ENCODE measurements around the gene CREB5. TPM values are rescaled to one million over a fixed set of nuclear protein-coding genes. Genes with fewer than 3 reads are reported as not detected.

Gene CREB5
- total and polyA plus RNA-seq, 7 donors, result 0.80 to 42.1 (median 4.6) TPM

- DNase-seq, result no peak
- Histone ChIP-seq H3K27ac (no peak overlapping the region), H3K4me1 (peaks cover 0 to 6% (median 1%) of the 10 kb centered on the region in 4 donors), H3K9me3 (no peaks in the 10 kb centered on the region), H3K36me3 (peaks cover 0 to 4% (median 0%) of the 10 kb centered on the region in 4 donors), H3K27me3 (no peaks in the 10 kb centered on the region), H3K4me3 (no peak overlapping the region)
- WGBS, 2 donors, result 92 to 96% methylated on average over 3 of the region's 3 CpGs
- TF ChIP-seq CTCF (IDR thresholded peaks at IDR 0.05) (no peak), EP300 (IDR thresholded peaks at IDR 0.05) (no peak), POLR2AphosphoS5 (IDR thresholded peaks at IDR 0.05) (no peak), POLR2A (IDR thresholded peaks at IDR 0.05) (no peak)
- intact Hi-C loops (cut with DNase I), result no loop called here
Observed at GRCh38 chr7:28812616-28813015, 400.3 kb downstream of the CREB5 start.

DNA sequence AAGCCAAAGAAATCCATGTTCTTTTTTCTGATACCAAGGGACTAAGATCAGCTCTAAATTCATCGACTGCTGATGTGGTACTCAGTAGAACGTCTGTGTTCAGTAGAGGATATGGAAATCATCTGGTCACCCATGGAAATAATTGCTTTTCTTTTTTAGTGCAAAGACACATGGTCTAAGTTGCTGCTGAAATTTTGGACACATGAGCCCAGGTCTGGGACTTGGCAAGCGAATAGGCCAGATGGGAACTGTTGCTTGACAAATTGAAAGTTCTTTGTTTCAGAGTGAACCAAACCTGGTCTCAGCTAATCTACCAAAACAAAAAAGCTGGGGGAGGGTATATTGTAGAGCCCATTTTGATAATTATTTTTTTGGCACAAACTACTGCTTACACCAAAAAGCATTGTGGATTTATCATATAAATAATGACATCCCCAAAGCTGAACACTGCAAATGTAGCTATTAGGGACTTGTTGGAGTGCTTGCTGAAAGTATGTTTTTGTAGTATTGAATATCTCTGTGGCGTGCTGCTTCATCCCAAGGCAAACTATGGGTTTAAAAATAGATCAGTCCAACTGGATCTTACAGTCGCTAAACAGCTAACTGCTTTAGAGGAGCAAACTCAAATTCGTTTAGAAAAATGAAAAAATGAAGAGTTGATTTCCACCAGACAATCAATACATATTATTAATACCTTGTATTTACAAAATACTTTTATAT lies 401.1 kb downstream of the CREB5 start:
- intact Hi-C loops (cut with DNase I), result no loop called here
- Histone ChIP-seq H3K9me3 (no peaks in the 10 kb centered on the region), H3K27ac (no peak overlapping the region), H3K4me1 (peaks cover 0 to 6% (median 1%) of the 10 kb centered on the region in 4 donors), H3K4me3 (no peak overlapping the region), H3K27me3 (no peaks in the 10 kb centered on the region), H3K36me3 (peaks cover 0 to 6% (median 0%) of the 10 kb centered on the region in 4 donors)
- 82 to 85% methylated on average over 6 of the region's 6 CpGs for WGBS, 2 donors
- TF ChIP-seq POLR2A (IDR thresholded peaks at IDR 0.05), result no peak
- TF ChIP-seq POLR2AphosphoS5 (IDR thresholded peaks at IDR 0.05), result no peak
- no peak for TF ChIP-seq EP300 (IDR thresholded peaks at IDR 0.05)
- no peak for TF ChIP-seq CTCF (IDR thresholded peaks at IDR 0.05)
- no peak for DNase-seq

DNA sequence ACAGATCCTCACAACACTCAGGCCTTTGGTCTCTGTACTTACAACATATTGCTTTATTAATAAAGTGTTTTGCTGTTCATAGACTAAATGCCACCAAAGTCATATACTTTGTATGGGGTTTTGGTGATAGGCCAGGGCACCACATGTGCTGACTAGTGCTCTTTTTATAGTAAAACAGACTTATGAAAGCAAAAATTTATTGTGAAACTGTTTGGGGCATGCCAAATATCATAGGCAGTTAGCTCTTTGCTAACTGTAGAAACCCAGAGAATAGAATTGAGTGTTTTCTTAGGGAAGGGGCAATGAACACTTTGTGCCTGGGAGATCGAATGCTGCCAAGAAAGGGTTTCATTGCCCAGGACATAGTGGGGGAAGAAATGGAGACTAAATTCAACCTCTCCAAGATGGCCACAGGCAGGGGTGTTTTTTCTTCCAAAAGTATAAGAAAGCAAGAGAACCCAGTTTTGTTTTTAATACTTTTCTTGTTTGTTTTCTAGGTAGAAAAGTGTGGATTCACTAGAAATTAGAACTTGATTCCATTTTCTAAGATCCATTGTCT lies 403.1 kb downstream of the CREB5 start:
- WGBS, 2 donors, result 85 to 94% methylated on average over 1 of the region's 1 CpG

GRCh38 chr7:28815928-28816373 lies 403.6 kb downstream of the CREB5 start:
- TF ChIP-seq CTCF (IDR thresholded peaks at IDR 0.05), result no peak
- TF ChIP-seq POLR2AphosphoS5 (IDR thresholded peaks at IDR 0.05), result no peak
- no peak for TF ChIP-seq EP300 (IDR thresholded peaks at IDR 0.05)
- TF ChIP-seq POLR2A (IDR thresholded peaks at IDR 0.05), result no peak
- H3K4me3 ChIP-seq, result no peak overlapping the region
- no peak for DNase-seq
- WGBS, 2 donors, result 45 to 72% methylated on average over 2 of the region's 2 CpGs
- H3K9me3 ChIP-seq, result no peaks in the 10 kb centered on the region
- H3K4me1 ChIP-seq, result peaks cover 0 to 6% (median 1%) of the 10 kb centered on the region in 4 donors
- H3K27me3 ChIP-seq, result no peaks in the 10 kb centered on the region
- H3K36me3 ChIP-seq, result peaks cover 0 to 11% (median 0%) of the 10 kb centered on the region in 4 donors
- intact Hi-C loops (cut with DNase I), result no loop called here
- no peak overlapping the region for H3K27ac ChIP-seq

More for the DNA sequence above, 403.1 kb downstream of the CREB5 start:
- no peak for TF ChIP-seq POLR2AphosphoS5 (IDR thresholded peaks at IDR 0.05)
- no peak for TF ChIP-seq CTCF (IDR thresholded peaks at IDR 0.05)
- no peak for TF ChIP-seq POLR2A (IDR thresholded peaks at IDR 0.05)
- TF ChIP-seq EP300 (IDR thresholded peaks at IDR 0.05), result no peak
- Histone ChIP-seq H3K27ac (no peak overlapping the region), H3K36me3 (peaks cover 0 to 11% (median 0%) of the 10 kb centered on the region in 4 donors), H3K4me1 (peaks cover 0 to 6% (median 1%) of the 10 kb centered on the region in 4 donors), H3K27me3 (no peaks in the 10 kb centered on the region), H3K9me3 (no peaks in the 10 kb centered on the region), H3K4me3 (no peak overlapping the region)
- no peak for DNase-seq
- intact Hi-C loops (cut with DNase I), result no loop called here
